Measurements from ENCODE around the gene SKAP1.

Gene SKAP1

GRCh38 chr17:48107137-48108055, 322.6 kb downstream of the SKAP1 start, which contains the start of gene SNX11:
SNX11 (plus strand) TSS chr17:48107766; CDS start chr17:48112044, 4,278 bp downstream.
- peak; percentile 91 to 92 for DNase-seq (ENCODE audit: low read depth in 2 of 2)

DNA sequence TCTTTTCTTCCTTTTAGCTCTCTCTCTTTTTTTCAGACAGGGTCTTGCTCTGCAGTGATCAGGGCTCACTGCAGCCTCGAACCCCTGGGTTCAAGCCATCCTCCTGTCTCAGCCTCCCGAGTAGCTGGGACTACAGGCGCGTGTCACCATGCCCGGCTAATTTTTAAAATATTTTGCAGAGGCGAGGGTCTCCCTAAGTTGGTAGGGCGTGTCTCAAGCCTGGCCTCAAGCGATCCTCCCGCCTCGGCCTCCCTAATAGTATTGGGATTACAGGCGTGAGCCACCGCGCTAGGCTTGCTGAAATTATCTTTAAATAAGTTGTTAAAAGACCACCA, 323.2 kb downstream of the SKAP1 start:
- DNase-seq (ENCODE audit: low read depth in 2 of 2), result no peak

DNA sequence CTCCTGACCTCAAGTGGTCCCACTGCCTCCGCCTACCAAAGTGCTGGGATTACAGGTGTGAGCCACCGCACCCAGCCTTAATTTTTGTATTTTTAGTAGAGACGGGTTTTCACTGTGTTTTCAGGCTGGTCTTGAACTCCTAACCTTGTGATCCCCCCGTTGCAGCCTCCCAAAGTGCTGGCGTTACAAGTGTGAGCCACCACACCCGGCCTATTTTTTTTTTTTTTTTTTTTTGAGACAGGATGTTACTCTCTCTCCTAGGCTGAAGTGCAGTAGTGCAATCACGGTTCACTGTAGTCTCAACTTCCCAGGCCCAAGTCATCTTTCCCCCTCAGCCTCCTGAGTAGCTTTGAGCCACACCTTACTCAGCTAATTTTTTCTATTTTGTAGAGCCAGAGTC, 325.6 kb downstream of the SKAP1 start:
- DNase-seq (ENCODE audit: low read depth in 2 of 2), result no peak

DNA sequence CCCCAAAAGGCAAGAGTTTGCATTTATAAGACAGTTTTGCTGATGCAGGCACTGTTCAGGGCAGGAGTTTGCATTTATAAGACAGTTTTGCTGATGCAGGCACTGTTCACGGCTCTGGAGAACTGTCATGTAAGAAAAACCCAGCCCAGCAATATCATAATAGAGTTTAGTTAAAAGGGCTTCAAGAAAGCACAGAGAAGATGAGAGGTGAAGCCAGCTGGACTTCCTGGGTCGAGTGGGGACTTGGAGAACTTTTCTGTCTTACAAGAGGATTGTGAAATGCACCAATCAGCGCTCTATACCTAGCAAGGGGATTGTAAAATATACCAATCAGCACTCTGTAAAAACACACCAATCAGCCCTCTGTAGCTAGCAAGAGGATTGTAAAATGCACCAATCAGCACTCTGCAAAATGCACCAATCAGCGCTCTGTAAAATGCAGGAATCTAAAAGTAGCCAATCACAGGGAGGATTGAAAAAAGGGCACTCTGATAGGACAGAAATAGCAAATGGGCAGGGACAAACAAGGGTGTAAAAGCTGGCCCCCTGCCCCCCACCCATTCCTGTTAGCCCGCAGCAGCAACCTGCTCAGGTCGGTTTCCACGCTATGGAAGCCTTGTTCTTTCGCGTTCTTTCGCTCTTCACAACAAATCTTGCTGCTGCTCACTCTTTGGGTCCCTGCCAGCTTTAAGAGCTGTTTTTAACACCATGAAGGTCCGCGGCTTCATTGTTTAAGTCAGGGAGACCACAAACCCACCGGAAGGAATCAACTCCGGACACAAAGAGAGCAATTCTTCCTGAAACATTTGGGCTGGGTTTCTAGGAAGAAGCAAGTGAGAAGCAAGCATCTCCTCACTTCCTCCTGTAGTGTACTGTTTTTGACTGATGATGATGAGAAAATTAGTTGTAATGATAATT, 327.0 kb downstream of the SKAP1 start:
- DNase-seq (ENCODE audit: low read depth in 2 of 2), result peak in 1 of 2 donors; percentile 21

DNA sequence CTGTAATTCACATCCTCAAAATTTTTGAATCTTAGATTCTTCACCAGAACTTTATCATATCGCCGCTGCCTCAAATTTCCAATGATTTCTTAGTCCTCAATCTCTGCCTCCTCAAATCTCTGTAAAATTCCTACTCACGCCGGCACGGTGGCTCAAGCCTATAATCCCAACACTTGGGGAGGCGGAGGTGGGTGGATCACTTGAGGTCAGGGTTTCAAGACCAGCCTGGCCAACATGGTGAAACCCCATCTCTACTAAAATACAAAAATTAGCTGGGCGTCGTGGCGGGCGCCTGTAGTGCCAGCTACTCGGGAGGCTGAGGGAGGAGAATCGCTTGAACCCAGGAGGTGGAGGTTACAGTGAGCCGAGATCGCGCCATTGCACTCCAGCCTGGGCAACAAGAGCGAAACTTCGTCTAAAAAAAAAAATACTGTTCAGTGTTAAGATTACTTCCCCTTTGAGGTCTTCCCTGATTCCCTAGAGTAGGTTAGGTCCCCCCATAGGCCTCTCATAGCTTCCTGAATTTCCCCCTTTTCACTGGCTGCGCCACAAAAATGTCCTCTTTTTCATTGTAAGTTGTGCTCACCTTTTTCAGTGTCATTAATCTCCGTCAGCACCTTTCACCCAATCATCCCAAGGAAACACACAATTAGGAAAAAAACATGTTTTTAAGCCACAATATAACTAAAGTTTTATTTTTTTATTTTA, 327.8 kb downstream of the SKAP1 start:
- DNase-seq (ENCODE audit: low read depth in 2 of 2), result no peak

DNA sequence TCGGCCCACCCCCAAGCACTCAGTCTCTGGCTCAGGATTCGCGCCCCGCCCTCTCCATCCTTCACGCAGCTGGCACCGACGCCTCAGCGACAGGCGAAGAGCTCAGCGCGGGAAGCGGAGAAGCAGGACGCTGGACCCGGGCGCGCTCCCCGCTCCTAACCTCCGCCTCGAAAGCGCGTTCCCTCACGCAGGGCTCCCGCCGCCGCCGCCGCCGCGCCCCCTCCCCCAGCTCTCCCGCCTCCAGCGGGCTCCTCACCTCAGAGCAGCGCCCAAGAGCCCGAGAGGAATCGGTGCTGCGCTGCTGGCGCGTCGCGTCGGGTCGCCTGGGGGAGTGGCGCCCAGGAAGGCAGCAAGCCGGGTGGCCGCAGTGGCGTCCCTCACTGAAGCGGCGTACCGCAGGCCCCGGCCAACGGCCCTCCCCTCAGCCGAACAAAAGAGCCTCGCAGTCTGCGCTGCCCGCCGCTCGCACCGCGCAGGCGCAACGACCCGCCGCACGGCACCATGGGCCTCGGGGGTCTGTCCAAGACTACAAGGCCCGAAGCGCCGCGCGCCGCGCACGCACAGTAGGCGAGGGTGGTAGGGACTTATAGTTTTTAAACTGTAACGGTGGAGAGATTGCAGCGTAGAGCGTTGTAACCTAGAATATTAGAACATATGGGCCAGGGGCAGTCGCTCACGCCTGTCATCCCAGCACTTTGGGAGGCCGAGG, 328.8 kb downstream of the SKAP1 start, which contains the start of gene CBX1:
CBX1 (minus strand) TSS at position 467 of the 709 bp plus-strand sequence. CDS start 24,474 bp downstream, outside the sequence.
- peak; percentile 89 to 90 for DNase-seq (ENCODE audit: low read depth in 2 of 2)

GRCh38 chr17:48100591-48101011, 329.4 kb downstream of the SKAP1 start:
- DNase-seq (ENCODE audit: low read depth in 2 of 2), result no peak

DNA sequence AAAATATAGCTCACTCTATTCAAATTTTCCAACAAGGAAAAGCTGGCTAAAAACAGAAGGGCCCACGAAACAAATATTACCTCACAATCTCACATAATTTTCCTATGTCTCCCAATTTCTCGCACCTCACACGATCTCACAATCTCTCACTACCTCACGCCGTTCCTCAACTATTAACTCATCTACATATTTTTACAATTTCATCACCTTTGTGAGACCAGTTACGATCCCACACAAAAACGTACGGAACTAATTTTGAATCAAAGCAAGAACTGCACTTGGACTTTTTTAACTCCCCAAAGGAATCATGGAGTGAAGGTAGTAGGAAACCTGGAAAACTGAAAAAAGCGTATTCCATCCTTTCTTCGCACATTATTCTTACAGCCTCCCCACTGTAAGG, 329.9 kb downstream of the SKAP1 start:
- no peak for DNase-seq (ENCODE audit: low read depth in 2 of 2)

DNA sequence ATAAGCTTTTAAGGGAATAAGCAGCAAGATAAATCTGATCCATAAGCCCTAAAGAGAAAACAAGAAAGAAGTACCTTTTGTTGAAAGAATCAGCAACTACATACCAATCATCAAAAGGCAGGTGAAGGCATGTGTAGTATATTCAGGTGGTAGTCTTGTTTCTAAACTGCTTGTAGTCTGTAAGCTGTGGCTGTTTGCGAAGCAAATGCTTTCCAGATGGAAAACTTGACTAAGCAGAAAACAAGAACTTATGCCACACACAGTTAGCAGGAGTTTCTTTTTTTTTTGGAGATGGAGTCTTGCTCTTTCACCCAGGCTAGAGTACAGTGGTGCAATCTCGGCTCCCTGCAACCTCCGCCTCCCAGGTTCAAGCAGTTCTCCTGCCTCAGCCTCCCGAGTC, 334.4 kb downstream of the SKAP1 start:
- DNase-seq (ENCODE audit: low read depth in 2 of 2), result no peak

- no peak for DNase-seq (ENCODE audit: low read depth in 2 of 2)
Observed at GRCh38 chr17:48093341-48094045, 336.5 kb downstream of the SKAP1 start.

DNA sequence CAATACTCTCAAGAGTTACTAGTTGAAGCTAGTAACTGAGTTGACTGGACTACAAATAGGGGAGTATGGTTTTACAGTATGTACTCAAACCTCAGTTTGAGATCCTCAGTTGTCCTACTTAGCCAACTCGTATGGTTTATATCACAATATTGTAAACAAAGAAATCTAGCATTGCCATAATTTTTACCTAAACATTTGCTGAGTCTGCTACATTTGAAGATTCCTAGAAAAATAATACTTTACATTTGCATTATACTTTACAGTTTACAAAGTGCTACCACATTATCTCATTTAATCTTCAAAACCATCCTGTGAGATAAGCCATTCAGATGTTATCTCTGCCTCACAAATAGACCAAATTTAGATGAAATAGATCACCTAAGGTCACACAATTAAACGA, 345.1 kb downstream of the SKAP1 start:
- no peak for DNase-seq (ENCODE audit: low read depth in 2 of 2)

All from stimulated activated CD4-positive, alpha-beta T cell treated with anti-CD3 and anti-CD28 coated beads, Interleukin-15, amount 100 ng/mL, for 48 hours (primary cell).